GM12878 (cell line): ENCODE results near the gene HLA-F. TPM values are rescaled to one million over a fixed set of nuclear protein-coding genes. Genes with fewer than 3 reads are reported as not detected.

Experiments
- ATAC-seq: fragments of 200-7000 bp; cut with Tn5 transposase; 3 replicates; pipeline ENCODE4 v1.9.1; 2020; ENCODE audit warnings: mild to moderate bottlenecking, moderate library complexity
- BruUV-seq: library from RNA; stranded (reverse); fragments of 400-500 nt; replicated peaks from 2 replicates; lab custom pipeline; 2021; lab: Mats Ljungman, UMichigan
- CTCF ChIA-PET: fragments of 300-600 bp; sonication (Branson Sonifier 250); formaldehyde crosslinking; extraction: SDS; loops from one replicate; lab custom pipeline; 2021; ENCODE audit warnings: inconsistent platforms; lab: Yijun Ruan, JAX
- POLR2A ChIA-PET: fragments of 350-600 bp; formaldehyde crosslinking; extraction: SDS; loops from one replicate; lab custom pipeline; 2021; ENCODE audit warnings: inconsistent platforms; lab: Charles Lee
- RAD21 ChIA-PET: fragments of 300-600 bp; sonication (Branson Sonifier 250); formaldehyde crosslinking; loops from one replicate; lab custom pipeline; 2023; ENCODE audit warnings: antibody characterized with exemption; ENCODE audit not compliant: unreplicated experiment; lab: Charles Lee
- SMC1A ChIA-PET: fragments of 300-600 bp; sonication (Branson Sonifier 250); formaldehyde crosslinking; loops from one replicate; lab custom pipeline; 2023; ENCODE audit not compliant: unreplicated experiment, uncharacterized antibody; lab: Charles Lee
- DNase-seq: peaks from one replicate; pipeline ENCODE4 v3.0.0-alpha.2; 2011; ENCODE audit warnings: low read depth, low spot score
- FAIRE-seq: peaks from 3 replicates; lab custom pipeline; 2011; peaks lifted over from hg19 to GRCh38; lab: Jason Lieb, UNC
- H2AFZ ChIP-seq: 2 replicates; pipeline ENCODE4 v1.6.0; 2011; ENCODE audit warnings: low read depth, low read length, control low read depth; ENCODE audit not compliant: control insufficient read depth
- H3K27ac ChIP-seq: 2 replicates; pipeline ENCODE4 v1.5.1; 2011; ENCODE audit warnings: control low read depth; ENCODE audit not compliant: control insufficient read depth, insufficient read depth
- H3K27me3 ChIP-seq, 2 experiments: replicated peaks in 1 of 2; 2 replicates each; pipeline versions ENCODE4 v1.6.0 to v1.6.1; 2011; ENCODE audit warnings: low read length in 1 of 2; ENCODE audit not compliant: control insufficient read depth in 2 of 2, insufficient read depth in 2 of 2
- H3K36me3 ChIP-seq, 2 experiments: 2 replicates each; pipeline ENCODE4 v1.5.1; 2011; ENCODE audit warnings: low read length in 1 of 2; ENCODE audit not compliant: control insufficient read depth in 2 of 2, insufficient read depth in 2 of 2
- H3K4me1 ChIP-seq: 2 replicates; pipeline ENCODE4 v1.6.1; 2011; ENCODE audit warnings: mild to moderate bottlenecking, low read length, moderate library complexity, mixed read lengths; ENCODE audit not compliant: control insufficient read depth, insufficient read depth
- H3K4me2 ChIP-seq: 2 replicates; pipeline ENCODE4 v1.6.0; 2011; ENCODE audit warnings: control low read depth; ENCODE audit not compliant: control insufficient read depth, insufficient read depth
- H3K4me3 ChIP-seq: fragments of 200-600 bp; sonication (generic); 2 replicates; pipeline ENCODE4 v1.5.1; 2016
- H3K79me2 ChIP-seq: 2 replicates; pipeline ENCODE4 v1.6.0; 2011; ENCODE audit warnings: low read length; ENCODE audit not compliant: control insufficient read depth, insufficient read depth
- H3K9ac ChIP-seq: 2 replicates; pipeline ENCODE4 v1.8.0; 2011; ENCODE audit warnings: low read length, control low read depth, mixed read lengths; ENCODE audit not compliant: control insufficient read depth, insufficient read depth
- H3K9me3 ChIP-seq: replicated peaks from 3 replicates; pipeline ENCODE4 v1.5.1; 2011; ENCODE audit warnings: mild to moderate bottlenecking, low read length; ENCODE audit not compliant: control insufficient read depth, insufficient read depth
- H4K20me1 ChIP-seq: 2 replicates; pipeline ENCODE4 v1.6.0; 2011; ENCODE audit not compliant: control insufficient read depth, insufficient read depth
- CTCF ChIP-seq, 3 experiments: IDR thresholded peaks in 2 of 3; conservative IDR thresholded peaks in 1 of 3; 2 replicates each; pipeline ENCODE4 v1.5.1; 2011; ENCODE audit warnings: low read depth in 3 of 3, low read length in 3 of 3, mild to moderate bottlenecking in 3 of 3, control low read depth in 2 of 3, moderate library complexity in 2 of 3, inconsistent platforms in 1 of 3, mixed read lengths in 1 of 3; ENCODE audit not compliant: control insufficient read depth in 2 of 3, insufficient read depth in 1 of 3; ENCODE audit errors: extremely low read depth in 1 of 3
- ZNF217 ChIP-seq: fragments of 450-650 bp; IDR thresholded peaks from 2 replicates; pipeline ENCODE4 v1.6.1; 2017; ENCODE audit warnings: antibody characterized with exemption, mild to moderate bottlenecking
- ZNF384 ChIP-seq: IDR thresholded peaks from 2 replicates; pipeline ENCODE4 v1.6.1; 2012; ENCODE audit warnings: low read depth, mild to moderate bottlenecking, low read length, improper control_type of control experiment, borderline replicate concordance
- ZSCAN29 ChIP-seq: fragments of 450-650 bp; IDR thresholded peaks from 2 replicates; pipeline ENCODE4 v1.6.1; 2017; ENCODE audit warnings: mild to moderate bottlenecking, moderate library complexity
- whole genome bisulfite sequencing: methylation state at CpG from one replicate; pipeline ENCODE4 v1.1.6; 2016; ENCODE audit warnings: low lambda C conversion rate; ENCODE audit not compliant: insufficient replicate concordance, insufficient coverage; ENCODE audit errors: missing lambda C conversion rate; 5-methylcytosine and 5-hydroxymethylcytosine counted together
- in situ Hi-C: fragments of 300-500 bp; cut with MboI; formaldehyde crosslinking; loops from 9 replicates; pipeline ENCODE4 v1.14.3; 2018; ENCODE audit warnings: mixed read lengths
- intact Hi-C: fragments of 100-400 bp; cut with micrococcal nuclease; formaldehyde crosslinking; loops from one replicate; pipeline ENCODE4 v1.14.2; 2022; ENCODE audit not compliant: unreplicated experiment
- polyA plus RNA-seq, 11 experiments: library from polyadenylated mRNA; depleted of rRNA in 4 of 11; unstranded in 6 of 11; stranded (reverse) in 5 of 11; fragments of >200 nt; fragmentation: Nextera tagmentation in 4 of 11; fragmentation: Illumina TruSeq in 1 of 11; extraction: Ambion mirVana in 4 of 11; extraction: Trizol in 1 of 11; gene quantifications; 1 replicate in 1 of 11; 2 replicates in 10 of 11; pipeline versions ENCODE4 v1.2.1 to v1.2.3, GENCODE V29; 2011 to 2016; ENCODE audit warnings: inconsistent platforms in 2 of 11, missing spikeins in 2 of 11, low read depth in 1 of 11
- total RNA-seq, 4 experiments: library from RNA; depleted of rRNA in 3 of 4; stranded (reverse); fragments of >200 nt in 3 of 4; fragmentation: Illumina TruSeq in 1 of 4; extraction: Trizol in 1 of 4; gene quantifications; 2 replicates each; pipeline versions ENCODE4 v1.2.1 to v1.2.3, GENCODE V29; 2013 to 2021

The HLA-F gene
- total and polyA plus RNA-seq, 10 of the 15 experiments (the other 5 are each of a cell fraction or from before 2014, with no cell fraction given) = 30.1 to 342 (median 145) TPM

GRCh38 chr6:29720863-29721262, 2.4 kb upstream of the HLA-F start:
- WGBS = 11% methylated on average over 2 of the region's 2 CpGs
- no peak for ATAC-seq
- intact Hi-C loops = loop anchor here (10.0 kb wide), 1 partner anchor 224 kb away; the partner anchor contains the start of gene HLA-A
- H3K4me1 ChIP-seq = peaks cover 12% of the 10 kb centered on the region
- no peak for FAIRE-seq
- no peak overlapping the region for H3K9ac ChIP-seq
- peaks cover 34% of the 10 kb centered on the region for H3K79me2 ChIP-seq
- POLR2A ChIA-PET = interaction anchor here (0.7 to 2.0 kb wide), 3 partner anchors 29 to 188 kb away, joined by 3 to 9 read pairs (median 4); no protein-coding TSS in a partner anchor
- peaks cover 6% of the 10 kb centered on the region for H4K20me1 ChIP-seq
- H3K27ac ChIP-seq = no peak overlapping the region
- H3K4me2 ChIP-seq = no peak overlapping the region
- CTCF ChIA-PET = interaction anchor here (0.6 to 2.6 kb wide), 14 partner anchors 8 to 679 kb away, joined by 3 to 21 read pairs (median 4); no protein-coding TSS in a partner anchor
- BruUV-seq = no TSS peak
- in situ Hi-C loops = no loop called here
- H3K36me3 ChIP-seq = peaks cover 5 to 13% of the 10 kb centered on the region in 2 experiments; a peak in 3 of 4 replicates
- TF ChIP-seq ZNF384 (no peak), ZSCAN29 (no peak), CTCF (IDR thresholded peaks at IDR 0.05 in 2 of 3, conservative IDR thresholded peaks at IDR 0.05 in 1 of 3; ENCODE audit: control insufficient read depth in 2 of 3, extremely low read depth in 1 of 3, insufficient read depth in 1 of 3, low read depth in 3 of 3, low read length in 3 of 3) (peak in 2 of 3 experiments; percentile 28 to 36; a peak in 3 of 6 replicates), ZNF217 (no peak)
- RAD21 ChIA-PET = no interaction called here
- no peaks in the 10 kb centered on the region for H3K27me3 ChIP-seq
- no peak for DNase-seq
- H2AFZ ChIP-seq = no peak overlapping the region
- H3K4me3 ChIP-seq = no peak overlapping the region
- SMC1A ChIA-PET = interaction anchor here (1.2 to 1.8 kb wide), 3 partner anchors 12 to 71 kb away, joined by 3 to 9 read pairs (median 6); no protein-coding TSS in a partner anchor
- no peaks in the 10 kb centered on the region for H3K9me3 ChIP-seq
